ENCODE measurements around the gene VAV3.
"Not testable (repeated sequence)": the region's sequence is repeated elsewhere in the genome, so short reads cannot be mapped to it uniquely, and the experiment has no call there.

DNA sequence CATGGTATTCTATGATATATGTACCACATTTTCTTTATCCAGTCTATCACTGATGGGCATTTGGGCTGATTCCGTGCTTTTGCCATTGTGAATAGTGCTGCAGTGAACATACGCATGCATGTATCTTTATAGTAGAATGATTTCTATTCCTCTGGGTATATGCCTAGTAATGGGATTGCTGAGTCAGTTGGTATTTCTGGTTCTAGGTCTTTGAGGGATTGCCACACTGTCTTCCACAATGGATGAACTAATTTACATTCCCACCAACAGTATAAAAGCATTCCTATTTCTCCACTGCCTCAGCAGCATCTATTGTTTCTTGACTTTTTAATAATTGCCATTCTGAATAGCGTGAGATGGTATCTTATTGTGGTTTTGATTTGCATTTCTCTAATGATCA, 264.3 kb downstream of the VAV3 start:
- TF ChIP-seq, protein P1, sequence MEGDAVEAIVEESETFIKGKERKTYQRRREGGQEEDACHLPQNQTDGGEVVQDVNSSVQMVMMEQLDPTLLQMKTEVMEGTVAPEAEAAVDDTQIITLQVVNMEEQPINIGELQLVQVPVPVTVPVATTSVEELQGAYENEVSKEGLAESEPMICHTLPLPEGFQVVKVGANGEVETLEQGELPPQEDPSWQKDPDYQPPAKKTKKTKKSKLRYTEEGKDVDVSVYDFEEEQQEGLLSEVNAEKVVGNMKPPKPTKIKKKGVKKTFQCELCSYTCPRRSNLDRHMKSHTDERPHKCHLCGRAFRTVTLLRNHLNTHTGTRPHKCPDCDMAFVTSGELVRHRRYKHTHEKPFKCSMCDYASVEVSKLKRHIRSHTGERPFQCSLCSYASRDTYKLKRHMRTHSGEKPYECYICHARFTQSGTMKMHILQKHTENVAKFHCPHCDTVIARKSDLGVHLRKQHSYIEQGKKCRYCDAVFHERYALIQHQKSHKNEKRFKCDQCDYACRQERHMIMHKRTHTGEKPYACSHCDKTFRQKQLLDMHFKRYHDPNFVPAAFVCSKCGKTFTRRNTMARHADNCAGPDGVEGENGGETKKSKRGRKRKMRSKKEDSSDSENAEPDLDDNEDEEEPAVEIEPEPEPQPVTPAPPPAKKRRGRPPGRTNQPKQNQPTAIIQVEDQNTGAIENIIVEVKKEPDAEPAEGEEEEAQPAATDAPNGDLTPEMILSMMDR (IDR thresholded peaks at IDR 0.05), result not testable (repeated sequence)
- TF ChIP-seq POLR2A (IDR thresholded peaks at IDR 0.05), result not testable (repeated sequence)
